ENCODE results near the gene ZNF628. TPM values are rescaled to one million over a fixed set of nuclear protein-coding genes. Genes with fewer than 3 reads are reported as not detected.
A peak's percentile ranks its signal among the peaks of the same experiment; 100 is the strongest.

ZNF628 gene
- polyA plus RNA-seq, 1 experiment, result 0.48 TPM

DNA sequence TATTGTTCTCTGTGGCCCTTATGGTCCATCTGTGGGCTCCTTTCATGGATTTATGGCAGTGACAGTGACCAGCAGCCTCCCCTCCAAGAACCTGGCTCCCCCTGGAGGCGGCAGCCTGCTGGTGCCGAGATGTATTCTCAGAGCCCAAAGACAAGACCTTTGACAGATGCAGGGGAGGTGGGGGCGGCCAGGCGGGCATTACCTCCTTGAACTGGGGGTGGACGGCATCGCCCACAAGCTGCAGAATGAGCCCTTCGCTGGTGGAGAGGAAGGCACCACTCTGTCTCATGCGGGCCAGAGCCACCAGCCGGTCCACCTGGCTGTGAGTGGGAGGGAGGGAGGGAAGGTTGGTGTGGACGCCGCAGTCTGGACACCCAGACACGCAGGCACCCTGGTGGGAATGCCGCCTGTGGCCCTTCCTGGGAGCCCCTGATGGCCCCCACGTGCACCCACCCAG, 21.6 kb upstream of the ZNF628 start:
- Histone ChIP-seq H3K27me3 (ENCODE audit: control insufficient read depth, insufficient read depth, low read length) (peaks cover 11% of the 10 kb centered on the region), H3K36me3 (ENCODE audit: control insufficient read depth, insufficient read depth, low read length) (peaks cover 3% of the 10 kb centered on the region), H3K4me3 (ENCODE audit: low read depth, low read length) (no peak overlapping the region)
- DNase-seq (ENCODE audit: low read depth), result no peak
- TF ChIP-seq CTCF (IDR thresholded peaks at IDR 0.05; ENCODE audit: insufficient read depth, low read depth, low read length), result peak; percentile 80
- ChIA-PET CTCF (interaction anchor here (0.6 to 2.1 kb wide), 3 partner anchors 13 to 52 kb away, joined by 3 to 6 read pairs (median 5); no protein-coding TSS in a partner anchor), POLR2A (no interaction called here)

DNA sequence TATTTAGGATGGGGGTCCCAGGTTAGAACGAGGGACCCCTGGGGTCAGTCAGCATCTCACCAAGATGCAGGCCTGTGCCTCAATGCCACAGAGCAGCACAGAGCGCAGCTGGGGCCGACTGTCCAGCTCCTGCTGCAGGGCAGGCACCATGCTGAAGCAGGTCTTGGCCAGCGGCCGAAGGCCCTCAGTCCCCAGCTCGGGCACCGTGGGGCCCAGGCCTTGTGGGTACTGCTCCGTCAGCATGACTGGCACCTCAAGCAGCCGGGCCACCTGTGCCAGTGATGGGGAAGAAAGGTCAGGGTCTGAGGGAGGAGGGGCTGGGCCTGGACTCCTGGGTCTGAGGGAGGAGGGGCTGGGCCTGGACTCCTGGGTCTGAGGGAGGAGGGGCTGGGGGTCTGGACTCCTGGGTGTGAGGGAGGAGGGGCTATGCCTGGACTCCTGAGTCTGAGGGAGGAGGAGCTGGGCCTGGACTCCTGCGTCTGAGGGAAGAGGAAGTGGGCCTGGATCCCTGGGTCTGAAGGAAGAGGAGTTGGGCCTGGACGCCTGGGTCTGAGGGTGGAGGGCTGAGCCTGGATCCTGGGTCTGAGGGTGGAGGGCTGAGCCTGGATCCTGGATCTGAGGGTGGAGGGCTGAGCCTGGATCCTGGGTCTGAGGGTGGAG, 20.7 kb upstream of the ZNF628 start:
- no peak for DNase-seq (ENCODE audit: low read depth)

GRCh38 chr19:55456347-55456746, 20.1 kb upstream of the ZNF628 start:
- POLR2A ChIA-PET, result no interaction called here
- CTCF ChIA-PET, result no interaction called here

More for the DNA sequence above, 20.7 kb upstream of the ZNF628 start:
- CTCF ChIA-PET, result no interaction called here
- H3K36me3 ChIP-seq (ENCODE audit: control insufficient read depth, insufficient read depth, low read length), result peaks cover 3% of the 10 kb centered on the region
- no peak for TF ChIP-seq CTCF (IDR thresholded peaks at IDR 0.05; ENCODE audit: insufficient read depth, low read depth, low read length)
- peaks cover 6% of the 10 kb centered on the region for H3K27me3 ChIP-seq (ENCODE audit: control insufficient read depth, insufficient read depth, low read length)
- POLR2A ChIA-PET, result no interaction called here
- no peak overlapping the region for H3K4me3 ChIP-seq (ENCODE audit: low read depth, low read length)

DNA sequence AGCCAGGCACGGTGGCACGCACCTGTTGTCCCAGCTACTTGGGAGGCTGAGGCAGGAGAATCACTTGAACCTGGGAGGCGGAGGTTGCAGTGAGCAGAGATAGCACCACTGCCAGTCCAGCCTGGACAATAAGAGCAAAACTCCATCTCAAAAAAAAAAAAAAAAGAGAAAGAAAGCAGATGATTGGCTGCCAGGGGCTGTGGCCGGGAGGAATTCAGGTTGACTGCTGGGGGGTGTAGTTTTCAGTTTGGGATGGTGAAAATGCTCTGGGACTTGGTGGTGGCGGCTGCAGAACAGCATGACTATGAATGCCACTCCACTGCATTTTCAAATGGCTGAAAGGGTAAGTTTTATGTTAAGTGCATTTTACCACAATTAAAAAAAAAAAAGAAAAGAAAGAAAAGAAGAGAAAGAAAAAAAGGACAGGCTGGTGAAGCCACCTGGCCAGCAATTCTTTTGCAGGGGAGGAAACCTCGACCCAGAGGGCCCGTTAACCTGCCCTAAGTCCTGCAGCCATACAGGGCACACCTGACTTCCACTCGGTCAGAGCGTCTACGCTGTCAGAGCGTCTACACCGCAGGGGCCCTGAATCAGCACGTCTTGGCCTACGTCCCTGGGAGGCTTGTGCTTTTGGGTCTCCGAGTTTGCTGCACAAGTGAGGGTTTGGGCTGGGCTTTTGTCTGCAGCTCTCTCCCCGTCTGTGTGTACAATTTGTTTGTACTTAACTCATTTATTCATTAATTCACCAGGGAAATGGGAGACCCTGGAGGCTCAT, 18.5 kb upstream of the ZNF628 start:
- CTCF ChIA-PET, result interaction anchor here (1.2 to 3.3 kb wide), 4 partner anchors 10 to 46 kb away, joined by 4 to 14 read pairs (median 6); no protein-coding TSS in a partner anchor
- H3K4me3 ChIP-seq (ENCODE audit: low read depth, low read length), result no peak overlapping the region

More at GRCh38 chr19:55456347-55456746, 20.1 kb upstream of the ZNF628 start:
- Histone ChIP-seq H3K4me3 (ENCODE audit: low read depth, low read length) (no peak overlapping the region), H3K36me3 (ENCODE audit: control insufficient read depth, insufficient read depth, low read length) (peaks cover 3% of the 10 kb centered on the region), H3K27me3 (ENCODE audit: control insufficient read depth, insufficient read depth, low read length) (peaks cover 6% of the 10 kb centered on the region)
- DNase-seq (ENCODE audit: low read depth), result no peak
- no peak for TF ChIP-seq CTCF (IDR thresholded peaks at IDR 0.05; ENCODE audit: insufficient read depth, low read depth, low read length)

More for the DNA sequence above, 18.5 kb upstream of the ZNF628 start:
- Histone ChIP-seq H3K27me3 (ENCODE audit: control insufficient read depth, insufficient read depth, low read length) (no peaks in the 10 kb centered on the region), H3K36me3 (ENCODE audit: control insufficient read depth, insufficient read depth, low read length) (peaks cover 3% of the 10 kb centered on the region)
- POLR2A ChIA-PET, result interaction anchor here (0.6 kb wide), 1 partner anchor 18 kb away, joined by 3 read pairs; the partner anchor contains the start of gene ZNF628
- no peak for DNase-seq (ENCODE audit: low read depth)
- TF ChIP-seq CTCF (IDR thresholded peaks at IDR 0.05; ENCODE audit: insufficient read depth, low read depth, low read length), result no peak
